ENCODE results near the gene C3orf22. TPM values are rescaled to one million over a fixed set of nuclear protein-coding genes. Genes with fewer than 3 reads are reported as not detected.

C3orf22 gene
- total RNA-seq, 4 donors from 2014 or later, result not detected

DNA sequence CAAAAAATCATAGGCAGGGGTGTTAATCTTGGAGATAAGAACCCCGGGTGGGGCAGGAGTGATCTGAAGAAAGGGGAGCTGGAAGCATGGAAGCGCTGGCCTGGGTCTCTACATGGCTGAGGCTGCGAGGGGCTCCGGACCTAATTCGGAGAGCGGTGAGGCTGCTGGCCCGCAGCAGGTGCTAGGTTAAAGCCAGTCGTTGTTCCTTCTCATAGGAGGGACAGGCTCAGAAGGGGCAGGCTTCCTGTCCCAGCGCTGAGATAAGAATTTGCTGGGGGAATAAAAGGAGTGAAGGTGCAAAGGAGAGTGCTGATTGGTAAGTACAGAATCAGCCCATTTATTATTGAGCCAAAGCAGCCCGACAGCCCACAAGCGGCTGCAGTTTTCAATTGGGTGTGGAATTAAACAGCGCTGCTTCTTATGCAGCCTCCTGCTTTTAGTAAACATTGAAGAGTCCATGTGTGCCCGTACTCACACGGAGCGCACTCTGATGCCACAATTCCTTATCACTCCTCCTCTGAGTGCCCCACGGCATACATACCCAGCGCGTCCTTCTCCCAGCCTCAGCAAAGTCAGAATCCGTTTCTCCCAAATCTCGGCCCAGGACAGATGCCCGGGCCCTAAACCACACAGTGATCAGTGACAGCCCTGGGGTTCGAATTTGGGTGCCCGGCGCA lies 17.6 kb downstream of the C3orf22 start:
- H3K4me1 ChIP-seq, result no peaks in the 10 kb centered on the region
- DNase-seq, result peak; percentile 0 to 5
- intact Hi-C loops (cut with DNase I; ENCODE audit: low total_unique reads), result no loop called here
- no peak overlapping the region for H3K4me3 ChIP-seq
- no peaks in the 10 kb centered on the region for H3K36me3 ChIP-seq
- no peaks in the 10 kb centered on the region for H3K9me3 ChIP-seq
- no peaks in the 10 kb centered on the region for H3K27me3 ChIP-seq
- H3K27ac ChIP-seq, result no peak overlapping the region
- no peak for TF ChIP-seq CTCF (IDR thresholded peaks at IDR 0.05)
- no peak for TF ChIP-seq POLR2A (IDR thresholded peaks at IDR 0.05)

DNA sequence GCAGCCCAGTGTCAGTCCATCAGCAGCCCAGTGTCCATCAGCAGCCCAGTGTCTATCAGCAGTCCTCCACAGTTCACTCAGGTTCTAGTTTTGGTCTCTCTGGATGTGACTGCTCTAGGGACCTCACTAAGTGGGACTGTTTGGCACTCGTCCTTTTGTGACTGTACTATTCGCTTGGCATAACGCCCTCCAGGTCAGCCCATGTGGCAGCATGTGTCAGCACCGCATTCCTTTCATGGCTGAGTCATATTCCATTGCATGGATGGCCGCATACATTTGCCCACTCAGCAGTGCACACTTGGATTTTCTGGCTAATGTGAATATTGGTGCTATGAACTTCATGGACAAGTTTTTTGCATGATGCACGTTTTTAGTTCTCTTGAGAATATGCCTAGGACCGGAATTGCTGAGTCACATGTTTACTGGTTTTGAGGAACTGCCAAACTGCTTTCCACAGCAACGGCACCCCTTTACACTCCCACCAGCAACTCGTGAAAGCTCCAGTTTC lies 18.3 kb downstream of the C3orf22 start:
- no peak for TF ChIP-seq POLR2A (IDR thresholded peaks at IDR 0.05)
- TF ChIP-seq CTCF (IDR thresholded peaks at IDR 0.05), result no peak
- DNase-seq, result peak; percentile 11 to 12
- Histone ChIP-seq H3K4me3 (no peak overlapping the region), H3K9me3 (no peaks in the 10 kb centered on the region), H3K4me1 (no peaks in the 10 kb centered on the region), H3K27me3 (no peaks in the 10 kb centered on the region), H3K27ac (no peak overlapping the region), H3K36me3 (no peaks in the 10 kb centered on the region)
- intact Hi-C loops (cut with DNase I; ENCODE audit: low total_unique reads), result no loop called here

DNA sequence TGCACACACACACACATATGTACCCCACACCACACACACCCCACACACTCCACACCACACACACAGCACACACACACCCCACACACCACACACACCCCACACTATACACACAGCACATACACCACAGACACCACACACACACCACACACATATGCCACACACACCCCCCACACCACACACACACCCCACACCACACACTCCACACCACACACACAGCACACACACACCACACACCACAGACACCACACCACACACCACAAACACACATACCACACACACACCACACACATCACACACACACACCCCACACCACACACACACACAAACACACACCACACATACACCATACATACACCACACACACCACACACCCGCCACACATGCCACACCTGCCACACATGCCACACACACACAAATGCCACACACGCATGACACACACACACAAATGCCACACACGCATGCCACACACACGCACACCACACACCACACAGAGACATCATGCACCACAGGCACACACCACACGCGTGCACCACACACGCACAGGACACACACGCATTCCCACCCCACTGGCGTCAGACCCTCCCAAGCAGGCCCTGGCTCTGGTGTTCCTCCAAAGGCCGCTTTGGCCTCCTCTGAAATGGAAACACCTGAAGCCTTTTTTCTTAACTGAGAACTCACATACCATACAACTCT lies 19.0 kb downstream of the C3orf22 start:
- no peaks in the 10 kb centered on the region for H3K36me3 ChIP-seq
- TF ChIP-seq POLR2A (IDR thresholded peaks at IDR 0.05) (no peak), CTCF (IDR thresholded peaks at IDR 0.05) (no peak)
- H3K27me3 ChIP-seq, result no peaks in the 10 kb centered on the region
- no peaks in the 10 kb centered on the region for H3K4me1 ChIP-seq
- no peak overlapping the region for H3K27ac ChIP-seq
- H3K9me3 ChIP-seq, result no peaks in the 10 kb centered on the region
- intact Hi-C loops (cut with DNase I; ENCODE audit: low total_unique reads), result no loop called here
- DNase-seq, result peak; percentile 4 to 5
- no peak overlapping the region for H3K4me3 ChIP-seq

- H3K27me3 ChIP-seq, result no peaks in the 10 kb centered on the region
- no peak overlapping the region for H3K27ac ChIP-seq
- DNase-seq, result no peak
- no peaks in the 10 kb centered on the region for H3K9me3 ChIP-seq
- no peak overlapping the region for H3K4me3 ChIP-seq
- H3K36me3 ChIP-seq, result no peaks in the 10 kb centered on the region
- intact Hi-C loops (cut with DNase I; ENCODE audit: low total_unique reads), result no loop called here
- TF ChIP-seq CTCF (IDR thresholded peaks at IDR 0.05) (no peak), POLR2A (IDR thresholded peaks at IDR 0.05) (no peak)
- no peaks in the 10 kb centered on the region for H3K4me1 ChIP-seq
Observed at GRCh38 chr3:126538966-126539365, 19.8 kb downstream of the C3orf22 start.

DNA sequence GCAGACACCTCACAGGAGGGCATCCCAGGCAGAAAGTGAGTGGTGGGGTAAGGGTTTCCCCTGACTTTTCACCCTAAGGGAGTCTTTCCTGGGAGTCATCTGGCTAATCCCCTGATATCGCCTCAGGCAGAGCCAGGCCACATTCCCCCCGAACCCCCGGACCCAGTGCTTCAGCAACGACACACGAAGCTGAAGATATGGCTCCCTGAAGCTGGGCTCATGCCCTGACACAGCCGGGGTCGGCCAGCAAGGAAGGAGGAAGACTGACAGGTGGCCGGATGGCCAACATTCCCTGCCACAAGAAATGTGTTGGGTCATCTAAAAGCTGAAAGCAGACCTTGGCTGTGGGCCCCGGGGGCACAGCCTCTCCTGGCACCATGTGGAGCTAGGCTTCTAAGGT lies 20.4 kb downstream of the C3orf22 start:
- Histone ChIP-seq H3K4me3 (no peak overlapping the region), H3K9me3 (no peaks in the 10 kb centered on the region), H3K36me3 (no peaks in the 10 kb centered on the region), H3K27me3 (no peaks in the 10 kb centered on the region), H3K4me1 (no peaks in the 10 kb centered on the region), H3K27ac (no peak overlapping the region)
- intact Hi-C loops (cut with DNase I; ENCODE audit: low total_unique reads), result no loop called here
- no peak for DNase-seq
- TF ChIP-seq CTCF (IDR thresholded peaks at IDR 0.05) (no peak), POLR2A (IDR thresholded peaks at IDR 0.05) (no peak)

All from uterus (tissue), 4 donors.